HG03354 (cell line): ENCODE data around the gene CSPG4.
"Not testable (repeated sequence)": the region's sequence is repeated elsewhere in the genome, so short reads cannot be mapped to it uniquely, and the experiment has no call there.

Experiments used
- ATAC-seq: cut with Tn5 transposase; IDR thresholded peaks from one replicate; pipeline ENCODE4 v1.9.1; 2021; ENCODE audit warnings: mild to moderate bottlenecking; ENCODE audit not compliant: unreplicated experiment, poor library complexity, severe bottlenecking

The CSPG4 gene

DNA sequence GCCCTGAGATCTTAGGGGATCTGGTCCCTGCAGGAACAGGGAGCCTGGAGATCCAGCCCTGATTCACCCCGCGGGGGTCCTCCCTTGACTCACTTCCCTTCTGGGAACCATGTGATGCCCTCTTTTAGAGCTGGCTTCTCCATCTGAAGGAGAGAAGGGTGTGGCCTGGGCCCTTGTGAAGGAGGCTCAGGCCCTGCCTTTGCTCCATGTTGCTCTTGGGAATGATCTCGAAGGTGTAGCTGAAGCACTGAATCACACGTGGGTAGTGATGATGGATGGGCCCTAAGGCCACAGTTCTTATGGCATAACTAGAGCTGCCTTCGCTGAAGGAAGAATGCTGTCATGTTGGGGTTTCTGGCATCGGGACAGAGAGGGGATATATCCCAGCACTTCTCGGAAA is 1.2 kb downstream of the CSPG4 start:
- ATAC-seq = not testable (repeated sequence)

DNA sequence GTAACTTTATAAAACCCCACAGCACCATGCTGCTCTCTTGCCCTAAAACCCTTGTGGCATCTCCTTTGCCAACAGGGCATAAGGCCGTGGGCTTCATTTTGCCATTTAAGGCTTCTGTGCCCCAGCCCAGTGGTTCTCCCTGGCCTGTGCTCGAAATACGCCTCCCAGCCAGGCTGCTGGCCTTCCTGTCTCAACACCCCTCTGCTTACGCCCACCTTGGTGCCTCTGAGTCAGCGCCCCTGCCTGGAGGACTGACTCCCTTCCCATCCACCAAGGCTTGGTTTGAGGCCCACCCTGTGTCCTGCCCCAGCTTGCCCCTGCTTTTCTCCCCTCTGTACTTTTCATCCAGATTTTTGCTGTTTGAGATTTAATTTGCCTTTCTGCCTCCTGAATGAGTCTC is 1.8 kb downstream of the CSPG4 start:
- ATAC-seq = not testable (repeated sequence)

DNA sequence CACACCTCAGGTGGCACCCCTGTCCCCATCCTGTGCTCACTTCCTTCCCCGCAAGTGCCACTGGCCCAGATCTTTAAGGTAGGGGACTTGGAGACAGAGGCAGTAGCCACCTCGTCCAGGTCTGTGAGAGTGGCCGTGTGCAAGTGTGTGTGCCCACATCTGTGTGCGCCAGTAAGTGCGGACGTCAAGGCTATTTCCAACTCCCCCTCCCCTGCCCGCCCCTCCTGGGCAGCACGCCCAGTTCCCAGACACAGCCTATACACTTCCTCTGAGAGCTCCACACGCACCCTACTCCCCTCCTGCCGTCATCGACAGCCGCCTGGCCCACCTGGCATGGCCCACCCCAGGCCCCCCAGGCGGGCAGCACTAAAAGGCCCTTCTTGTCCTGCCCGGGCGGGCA is 3.2 kb downstream of the CSPG4 start:
- ATAC-seq = not testable (repeated sequence)

DNA sequence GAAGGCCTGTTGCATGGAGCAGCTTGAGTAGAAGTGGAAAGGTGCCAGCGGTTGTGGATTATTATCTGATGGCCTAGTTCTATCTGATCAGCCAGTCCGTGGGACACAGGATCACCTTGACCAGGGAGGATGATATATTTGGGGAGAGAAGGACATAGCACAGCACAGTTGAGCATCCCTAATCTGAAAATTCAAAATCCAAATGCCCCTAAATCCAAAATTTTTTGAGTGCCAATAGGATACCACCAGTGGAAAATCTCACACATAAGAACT is 6.0 kb downstream of the CSPG4 start:
- no peak for ATAC-seq

DNA sequence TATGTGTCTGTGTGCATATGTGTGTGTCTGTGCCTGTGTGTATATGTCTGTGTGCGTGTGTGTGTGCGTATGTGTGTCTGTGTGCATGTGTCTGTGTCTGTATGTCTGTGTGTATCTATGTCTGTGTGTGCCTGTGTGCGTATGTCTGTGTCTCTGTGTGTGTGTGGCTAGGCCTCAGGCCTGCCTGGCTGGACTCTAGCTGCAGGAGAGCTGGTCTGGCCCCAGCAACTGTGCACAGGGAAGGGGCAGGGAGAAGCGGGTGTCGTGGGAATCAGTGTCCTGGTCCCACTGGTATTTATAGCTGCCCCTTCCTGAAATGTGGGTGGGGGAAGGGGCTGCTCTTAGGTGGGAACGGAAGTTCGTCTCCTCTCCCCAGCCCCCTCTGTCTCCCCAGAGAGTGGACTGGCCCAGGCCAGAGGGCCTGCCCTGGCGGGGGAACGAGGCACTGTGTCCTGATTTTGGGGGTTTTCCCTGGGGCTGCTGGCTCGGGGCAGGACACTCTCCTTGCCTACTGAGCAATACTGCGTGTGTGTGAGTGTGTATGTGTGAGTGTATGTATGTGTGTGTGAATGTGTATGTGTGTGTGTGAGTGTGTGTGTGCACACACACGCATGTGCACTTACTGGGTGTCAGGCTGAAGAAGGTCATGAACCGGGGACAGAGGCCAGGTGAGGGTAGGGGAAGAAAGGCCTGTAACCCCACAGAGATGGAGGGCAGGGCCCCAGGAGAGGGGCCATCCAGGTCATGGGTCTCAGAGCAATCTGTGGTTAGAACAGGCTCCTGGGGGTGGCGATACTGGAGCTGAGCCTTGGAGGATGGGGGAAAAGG is 6.6 kb downstream of the CSPG4 start:
- no peak for ATAC-seq

DNA sequence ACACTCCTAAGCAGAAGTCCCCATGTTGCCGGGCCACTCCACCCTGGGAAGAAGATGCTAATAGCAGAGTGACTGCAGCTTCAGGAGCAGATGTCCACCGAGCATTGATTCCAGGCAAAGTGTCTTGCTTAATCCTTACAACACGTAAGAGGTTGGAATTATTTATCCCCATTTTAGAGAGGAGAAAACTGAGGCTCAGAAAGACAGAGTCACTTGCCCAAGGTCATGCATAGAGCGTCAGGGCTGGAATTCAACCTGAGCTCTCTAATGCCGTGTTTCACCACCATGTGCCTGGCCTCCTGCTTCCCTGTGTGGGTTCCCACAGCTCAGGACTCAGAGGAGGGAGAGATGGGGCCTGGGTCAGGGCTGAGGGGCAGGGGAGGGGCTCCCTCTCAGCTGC is 7.3 kb downstream of the CSPG4 start:
- not testable (repeated sequence) for ATAC-seq

DNA sequence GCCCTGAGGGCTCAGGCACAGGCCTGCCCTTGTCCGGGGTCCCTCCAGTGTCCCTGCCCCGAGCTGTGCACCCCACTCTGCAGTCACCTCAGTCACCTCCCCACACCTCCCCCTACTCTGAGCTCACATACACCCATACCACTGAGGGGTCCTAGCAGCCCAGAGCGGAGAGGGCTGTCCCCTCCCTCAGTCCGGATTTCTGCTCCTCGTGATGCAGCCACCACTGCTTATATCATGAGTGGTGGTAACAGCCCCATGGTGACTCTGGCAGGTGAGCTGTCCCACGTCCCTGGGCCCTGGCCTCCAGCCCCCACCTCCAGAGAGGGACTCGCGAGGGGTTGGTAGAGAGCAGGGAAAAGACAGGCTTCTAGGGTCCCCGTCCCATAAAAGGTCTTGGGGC is 8.0 kb downstream of the CSPG4 start:
- no peak for ATAC-seq

DNA sequence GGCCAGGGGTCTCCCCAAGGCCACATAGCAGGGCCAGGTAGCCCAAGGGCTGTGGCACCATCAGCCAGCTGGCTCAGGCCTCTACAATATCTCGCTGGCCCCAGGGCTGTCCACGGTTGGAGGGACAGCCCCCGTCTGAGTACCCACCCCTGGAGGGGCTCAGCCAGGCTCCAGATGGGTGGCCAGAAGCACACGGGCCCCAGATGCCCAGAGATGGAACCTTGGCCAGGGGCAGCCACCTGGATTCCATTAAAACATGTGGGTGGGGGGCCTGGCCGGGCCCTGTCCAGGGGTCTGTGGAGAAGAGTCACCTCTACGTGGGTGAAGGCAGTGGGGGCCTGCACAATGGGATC is 8.4 kb downstream of the CSPG4 start:
- ATAC-seq = no peak

DNA sequence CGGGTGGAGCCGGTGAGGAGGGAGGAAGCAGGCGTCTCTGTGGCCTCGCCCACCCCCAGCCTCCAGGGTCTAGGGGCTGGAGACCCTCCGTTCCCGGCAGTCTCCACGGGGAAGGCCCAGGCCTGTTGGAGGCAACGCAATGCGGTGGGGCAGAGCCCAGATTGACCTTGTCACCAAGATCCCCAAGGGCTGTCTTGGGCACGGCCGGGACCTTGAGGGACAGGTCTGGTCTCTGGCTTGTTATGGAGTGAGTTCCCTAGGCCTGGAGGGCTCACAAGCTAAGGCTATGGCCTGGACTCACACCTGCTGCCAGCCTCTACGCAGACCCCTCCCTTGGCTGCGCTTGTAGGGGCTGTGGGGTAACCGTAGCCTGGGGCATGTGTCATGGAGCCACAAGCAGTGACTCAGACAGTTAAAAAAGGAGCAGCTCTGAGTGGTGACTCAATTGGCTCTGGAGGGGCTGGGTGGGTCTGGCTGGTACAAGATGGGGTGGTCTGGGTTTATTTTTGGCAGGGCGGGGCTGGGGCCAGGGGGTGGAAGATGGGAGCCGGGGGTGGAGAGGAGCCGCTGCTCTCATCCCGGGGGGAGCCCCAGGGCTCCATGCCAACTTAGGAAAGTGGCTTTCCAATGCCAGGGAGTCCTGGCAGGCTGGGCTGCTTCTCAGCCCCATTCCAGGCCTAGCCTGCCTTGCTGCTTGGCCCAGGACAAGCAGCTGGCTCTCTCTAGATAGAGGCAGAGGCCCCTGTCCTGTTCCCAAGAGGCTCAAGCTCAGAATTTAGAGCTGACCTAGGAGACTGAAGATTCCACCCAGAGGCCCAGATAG is 9.0 kb downstream of the CSPG4 start:
- not testable (repeated sequence) for ATAC-seq

DNA sequence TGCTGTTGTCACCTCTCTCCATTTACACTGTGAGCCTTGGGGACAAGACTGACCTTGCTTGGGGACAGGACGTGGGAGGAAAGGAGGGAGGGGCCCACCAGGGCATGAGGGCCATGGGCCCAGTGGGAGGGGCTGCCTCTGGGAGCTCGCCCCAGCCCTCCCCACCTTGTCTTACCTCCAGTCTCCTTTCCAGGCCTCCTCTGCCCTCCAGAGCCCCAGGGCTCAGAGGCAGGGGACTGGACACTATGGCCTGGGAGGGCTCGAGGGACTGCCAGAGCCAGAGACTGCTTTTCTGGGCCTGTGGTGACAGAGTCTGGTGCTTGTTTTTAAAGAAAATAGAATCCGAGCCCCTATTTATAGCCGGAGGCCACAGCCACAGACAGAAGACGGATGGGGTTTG is 10.2 kb downstream of the CSPG4 start:
- no peak for ATAC-seq

DNA sequence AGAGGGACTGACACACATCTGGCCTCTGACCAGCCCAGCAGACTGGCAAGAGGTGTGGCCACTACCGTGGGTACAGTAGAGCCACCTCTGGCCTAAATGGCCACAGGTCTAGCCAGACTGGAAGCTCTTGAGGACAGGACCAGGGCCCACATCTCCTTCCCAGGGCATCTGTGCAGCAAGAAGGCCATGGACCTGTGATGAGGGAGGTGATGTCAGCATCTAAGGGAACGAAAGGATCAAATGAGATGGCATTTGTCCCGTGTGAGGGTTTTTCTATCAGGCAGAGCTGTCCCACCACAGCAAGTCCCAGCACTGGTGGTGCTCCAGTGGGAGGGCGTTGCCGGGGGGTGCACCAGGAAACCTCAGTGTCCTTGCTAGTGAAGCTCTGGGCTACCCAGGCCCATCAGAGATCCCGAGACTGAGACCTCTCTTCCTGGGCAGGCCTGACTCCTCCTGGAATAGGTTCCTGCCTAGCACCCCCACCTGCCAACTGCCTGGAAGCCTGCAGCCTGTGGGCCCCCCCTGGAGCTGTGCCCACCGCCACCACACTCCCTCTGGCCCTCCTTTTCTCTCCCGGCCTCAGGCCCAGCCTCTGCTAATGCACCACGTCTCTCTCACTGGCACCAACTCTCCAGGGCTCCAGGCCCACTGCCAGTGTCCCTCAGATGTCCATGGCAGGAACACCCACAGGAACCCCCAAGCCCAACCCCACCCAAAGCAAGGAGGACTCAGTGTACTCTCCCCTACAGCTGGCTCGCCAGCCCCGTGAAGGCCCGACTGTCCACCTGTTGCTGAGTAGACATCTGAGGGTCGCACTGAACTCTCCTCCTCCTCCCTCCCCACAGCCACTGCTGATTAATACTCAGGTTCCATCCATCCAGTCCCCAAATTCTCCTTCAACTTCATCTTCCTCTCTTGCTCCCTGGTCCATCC is 11.3 kb downstream of the CSPG4 start:
- ATAC-seq = not testable (repeated sequence)

DNA sequence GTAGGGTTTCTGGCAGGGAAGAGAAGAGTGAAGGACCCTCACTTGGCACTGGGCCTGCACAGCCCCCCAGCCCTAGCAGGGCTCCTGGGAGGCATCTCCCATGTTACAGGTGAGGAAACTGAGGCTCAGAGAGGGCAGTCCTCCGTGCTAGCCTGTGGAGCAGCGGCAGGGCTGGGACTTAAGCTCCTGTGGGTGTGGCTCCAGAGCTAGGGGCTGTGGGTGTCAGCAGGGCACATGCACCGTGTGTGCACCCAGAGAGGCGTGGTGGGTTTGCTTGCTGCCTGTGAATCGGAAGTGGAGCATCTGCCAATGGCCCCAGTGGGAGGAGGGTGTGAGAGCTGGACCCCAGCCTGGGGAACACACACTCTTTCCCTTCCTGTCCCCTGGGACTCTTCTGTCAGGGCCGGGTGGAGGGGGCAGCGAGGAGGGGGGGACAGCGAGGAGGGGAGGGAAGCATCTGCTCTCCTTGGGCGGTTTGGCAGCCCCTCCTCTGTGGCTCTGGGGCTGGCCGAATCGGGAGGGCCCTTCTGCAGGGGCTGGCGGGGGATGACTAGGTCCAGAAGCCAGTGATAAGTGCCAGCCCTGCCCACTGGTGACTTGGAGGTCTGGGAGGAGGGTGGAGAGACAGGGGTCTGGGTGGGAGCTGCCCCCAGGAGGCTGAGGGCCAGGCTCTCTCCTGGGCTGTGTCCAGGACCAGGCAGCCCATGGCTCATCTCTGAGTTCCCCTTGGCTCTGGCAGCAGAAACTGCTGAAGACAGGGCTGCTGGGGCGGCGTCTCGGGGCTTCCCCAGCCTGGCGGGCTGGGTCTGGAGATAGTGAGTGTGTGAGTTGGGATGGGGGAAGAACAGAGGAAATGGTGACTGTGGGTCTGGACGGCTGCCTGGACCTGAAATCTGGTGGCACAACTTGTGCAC is 12.4 kb downstream of the CSPG4 start:
- peak; percentile 66 for ATAC-seq

DNA sequence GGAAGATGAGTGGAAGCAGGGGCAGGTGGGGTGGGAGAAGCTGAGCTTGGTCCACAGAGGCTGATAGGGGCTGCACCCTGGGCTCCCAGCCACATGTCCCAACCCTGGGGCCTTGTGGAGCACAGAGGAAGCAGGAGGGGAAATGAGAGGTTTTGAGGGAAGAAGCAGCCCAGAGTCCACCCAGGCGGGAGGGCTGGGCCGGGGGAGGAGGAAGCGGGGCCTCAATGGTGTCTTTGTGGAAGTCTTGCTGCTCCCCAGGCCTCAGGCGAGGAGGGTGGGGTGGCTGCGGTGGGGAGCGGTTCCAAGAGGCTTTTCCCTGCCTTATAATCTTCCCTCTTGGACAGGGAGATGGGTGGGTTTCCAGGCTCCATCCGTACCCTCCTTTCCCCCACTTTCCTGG is 13.1 kb downstream of the CSPG4 start:
- not testable (repeated sequence) for ATAC-seq

DNA sequence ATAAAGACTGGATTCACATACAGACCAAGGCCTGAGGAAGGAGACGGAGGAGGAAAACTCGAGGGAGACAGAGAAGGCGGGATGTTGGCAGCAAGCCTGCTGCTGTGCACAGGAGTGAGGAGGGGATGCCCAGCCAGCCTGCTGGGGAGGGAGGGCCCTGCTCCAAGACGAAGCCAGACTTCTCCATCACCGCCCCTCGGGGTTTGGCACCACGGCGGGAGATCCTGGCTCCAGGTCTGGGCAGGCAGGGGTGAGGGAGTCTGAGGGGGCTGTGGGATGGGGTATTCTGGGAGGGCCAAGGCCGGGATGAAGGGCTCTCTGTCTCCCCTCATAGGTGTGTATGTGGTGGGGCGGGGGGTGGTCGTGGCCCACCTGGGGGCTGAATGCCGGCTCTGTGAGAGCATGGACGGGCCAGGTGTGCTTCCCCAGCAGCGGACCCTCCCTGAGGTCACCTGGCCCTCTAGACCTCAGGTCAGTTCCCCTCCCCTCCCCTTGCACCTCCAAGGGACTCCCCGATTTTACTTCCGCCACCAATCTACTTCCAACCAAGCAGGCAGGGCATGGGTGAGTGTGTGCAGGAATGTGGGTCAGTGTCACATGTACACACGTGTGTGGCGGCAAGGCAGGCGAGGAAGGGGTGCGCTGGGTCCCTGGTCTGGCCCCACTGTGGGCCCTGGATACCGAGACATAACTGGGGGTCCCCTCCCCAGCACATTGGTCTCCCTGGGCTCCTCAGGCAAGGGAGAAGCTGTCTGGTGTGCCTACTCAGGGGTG is 14.5 kb downstream of the CSPG4 start:
- not testable (repeated sequence) for ATAC-seq

DNA sequence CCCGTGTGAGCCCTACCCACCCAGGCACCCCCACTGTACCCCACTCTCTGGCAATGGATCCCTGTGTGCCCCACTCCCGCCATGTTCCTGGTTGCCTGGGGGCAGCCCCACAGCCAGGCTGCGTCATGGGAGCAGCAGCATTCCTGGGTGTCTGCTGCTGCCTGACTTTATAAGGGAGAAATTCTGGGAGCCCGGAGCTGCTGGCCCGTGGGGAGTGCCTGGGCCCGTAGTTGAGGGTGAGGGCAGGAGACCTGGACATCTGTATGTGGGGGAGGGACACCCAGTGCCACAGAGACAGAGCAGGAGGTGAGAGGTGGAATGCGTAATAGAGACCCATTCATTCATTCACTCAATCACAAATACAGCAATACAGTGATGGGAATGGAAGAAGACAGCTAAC is 15.1 kb downstream of the CSPG4 start:
- ATAC-seq = no peak

DNA sequence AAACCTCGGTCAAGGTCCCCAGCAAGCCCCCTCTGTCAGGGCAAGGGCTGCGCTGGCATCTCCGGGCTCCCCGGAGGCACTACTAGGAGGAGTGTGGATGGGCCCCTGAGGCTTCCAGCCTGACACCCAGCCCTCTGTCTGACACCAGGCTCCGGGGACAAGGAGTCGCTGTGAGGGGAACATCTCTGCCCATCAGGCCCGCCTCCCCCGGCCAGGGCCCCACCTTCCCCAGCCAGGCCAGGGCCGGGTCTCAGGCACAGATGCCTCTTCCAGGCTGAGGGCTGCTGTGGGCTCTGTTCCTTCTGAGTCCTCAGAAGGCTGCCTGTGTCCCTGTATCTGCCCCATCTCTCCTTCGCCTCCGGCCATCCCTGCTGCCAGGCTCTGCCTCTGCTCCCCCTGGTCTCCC is 15.8 kb downstream of the CSPG4 start:
- ATAC-seq = no peak

DNA sequence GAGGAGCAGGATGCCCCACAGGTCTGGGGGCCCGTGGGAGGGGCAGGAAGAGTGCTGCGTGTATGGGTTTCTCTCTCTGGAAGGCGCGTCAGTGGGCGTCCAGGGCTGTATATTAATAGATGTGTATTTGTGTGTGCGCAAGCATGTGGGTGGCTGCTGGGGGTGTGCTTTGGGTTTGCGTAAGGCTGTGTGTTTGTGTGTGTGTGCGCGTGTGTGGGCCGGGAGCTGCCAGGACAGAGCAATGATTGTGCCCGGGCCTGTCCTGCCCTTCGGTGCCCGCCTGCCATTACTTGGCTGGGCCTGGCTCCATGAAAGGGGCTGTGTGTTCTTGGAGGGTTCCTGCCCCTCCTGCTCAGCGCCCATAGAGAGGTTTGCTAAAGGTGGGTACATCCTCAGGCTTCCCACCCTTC is 16.3 kb downstream of the CSPG4 start:
- no peak for ATAC-seq

DNA sequence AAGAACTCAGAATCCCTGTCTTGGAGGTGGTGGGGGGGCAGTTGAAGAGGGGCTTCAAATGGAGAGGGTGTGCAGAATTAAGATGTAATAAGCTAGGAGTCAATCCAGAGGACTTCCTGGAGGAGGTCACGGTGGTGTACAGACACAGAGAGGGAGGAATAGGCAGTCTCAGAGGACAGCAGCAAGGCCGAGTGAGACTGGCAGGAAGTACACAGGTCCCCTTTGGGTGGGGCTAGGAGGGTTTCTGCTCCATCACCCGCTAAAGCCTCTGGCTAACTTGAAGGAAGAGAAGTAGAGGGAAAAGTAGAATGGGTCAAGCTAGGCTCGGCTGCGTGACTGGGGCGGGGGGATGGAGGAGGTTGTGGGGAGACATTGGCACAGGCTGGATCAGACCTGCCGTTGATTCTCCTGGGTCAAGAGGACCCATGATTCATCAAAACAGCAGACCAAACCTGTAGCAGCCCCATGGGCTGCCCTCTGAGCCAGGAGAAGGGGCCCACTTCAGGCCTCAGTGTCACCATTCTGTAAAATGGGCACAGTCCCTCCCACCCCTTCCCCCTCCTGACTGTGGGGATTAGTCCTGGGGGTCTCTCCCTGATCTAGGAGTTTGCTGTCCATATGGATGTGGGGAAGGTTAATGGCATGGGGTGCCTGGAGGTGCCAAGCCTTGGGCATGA is 16.9 kb downstream of the CSPG4 start:
- no peak for ATAC-seq
